SK-N-SH treated with all-trans-retinoic acid at 6 μM for 48 hours (cell line): ENCODE results near the gene HOXB4.

Source experiments
- ARNTL ChIP-seq: fragments of 450-650 bp; formaldehyde crosslinking; IDR thresholded peaks from 2 replicates; pipeline ENCODE4 v1.5.0; 2020; ENCODE audit warnings: low read depth, mild to moderate bottlenecking, moderate library complexity, borderline replicate concordance
- ESRRG ChIP-seq: fragments of 250-450 bp; sonication (Bioruptor Pico); IDR thresholded peaks from 2 replicates; pipeline ENCODE4 v1.6.1; 2021; ENCODE audit warnings: mild to moderate bottlenecking
- ISL1 ChIP-seq: fragments of 250-450 bp; sonication (Bioruptor Pico); IDR thresholded peaks from 2 replicates; pipeline ENCODE4 v2.1.2; 2022; ENCODE audit warnings: mild to moderate bottlenecking, moderate library complexity
- OSR1 ChIP-seq: fragments of 250-450 bp; sonication (Bioruptor Pico); IDR thresholded peaks from 2 replicates; pipeline ENCODE4 v1.8.0; 2022; ENCODE audit warnings: moderate library complexity, mild to moderate bottlenecking, inconsistent platforms
- PATZ1 ChIP-seq: fragments of 250-450 bp; sonication (Bioruptor Pico); IDR thresholded peaks from 2 replicates; pipeline ENCODE4 v1.8.0; 2020; ENCODE audit warnings: mild to moderate bottlenecking, moderate library complexity, borderline replicate concordance
- TSHZ2 ChIP-seq: fragments of 250-450 bp; sonication (Bioruptor Pico); IDR thresholded peaks from 2 replicates; pipeline ENCODE4 v1.5.0; 2020; ENCODE audit warnings: mild to moderate bottlenecking, moderate library complexity
- ZFP3 ChIP-seq: fragments of 250-450 bp; sonication (Bioruptor Pico); IDR thresholded peaks from 2 replicates; pipeline ENCODE4 v1.5.0; 2020; ENCODE audit warnings: mild to moderate bottlenecking, moderate library complexity
- TF ChIP-seq, protein P1 (sequence below): fragments of 250-450 bp; sonication (Bioruptor Pico); IDR thresholded peaks from 2 replicates; pipeline ENCODE4 v1.5.1; 2021; ENCODE audit warnings: mild to moderate bottlenecking, moderate library complexity

DNA sequence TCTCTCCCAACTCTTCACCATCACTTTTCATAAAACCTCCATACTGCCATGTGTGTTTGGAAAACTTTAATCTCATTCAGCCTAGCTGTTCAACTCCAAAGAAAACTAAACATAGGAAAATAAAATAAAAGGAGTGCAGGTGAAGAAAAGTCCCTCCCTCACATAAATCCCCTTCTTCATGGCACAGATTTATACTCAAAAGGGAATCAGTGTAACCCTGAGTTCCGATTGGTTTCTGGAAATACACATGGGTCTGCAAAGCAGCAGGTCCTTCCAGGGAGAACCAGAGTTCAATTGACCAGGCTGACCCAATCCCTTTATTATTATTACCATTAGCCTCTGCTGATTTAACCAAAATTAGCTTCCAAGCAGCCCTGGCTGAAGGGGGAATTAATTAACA, 24.3 kb downstream of the HOXB4 start:
- TF ChIP-seq PATZ1 (CRISPR knock-in tag) (no peak), OSR1 (CRISPR knock-in tag) (no peak), ESRRG (CRISPR knock-in tag) (no peak), TSHZ2 (CRISPR knock-in tag) (no peak), ISL1 (CRISPR knock-in tag) (no peak), ZFP3 (CRISPR knock-in tag) (no peak), ARNTL (CRISPR knock-in tag) (no peak)
- TF ChIP-seq, protein P1, sequence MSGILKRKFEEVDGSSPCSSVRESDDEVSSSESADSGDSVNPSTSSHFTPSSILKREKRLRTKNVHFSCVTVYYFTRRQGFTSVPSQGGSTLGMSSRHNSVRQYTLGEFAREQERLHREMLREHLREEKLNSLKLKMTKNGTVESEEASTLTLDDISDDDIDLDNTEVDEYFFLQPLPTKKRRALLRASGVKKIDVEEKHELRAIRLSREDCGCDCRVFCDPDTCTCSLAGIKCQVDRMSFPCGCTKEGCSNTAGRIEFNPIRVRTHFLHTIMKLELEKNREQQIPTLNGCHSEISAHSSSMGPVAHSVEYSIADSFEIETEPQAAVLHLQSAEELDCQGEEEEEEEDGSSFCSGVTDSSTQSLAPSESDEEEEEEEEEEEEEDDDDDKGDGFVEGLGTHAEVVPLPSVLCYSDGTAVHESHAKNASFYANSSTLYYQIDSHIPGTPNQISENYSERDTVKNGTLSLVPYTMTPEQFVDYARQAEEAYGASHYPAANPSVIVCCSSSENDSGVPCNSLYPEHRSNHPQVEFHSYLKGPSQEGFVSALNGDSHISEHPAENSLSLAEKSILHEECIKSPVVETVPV, result no peak
